G401 (cell line): ENCODE results near the gene BRSK2. TPM values are rescaled to one million over a fixed set of nuclear protein-coding genes. Genes with fewer than 3 reads are reported as not detected.

Experiments used
- DNase-seq: peaks from one replicate; pipeline ENCODE4 v3.0.0-alpha.2; 2015; ENCODE audit warnings: low spot score
- in situ Hi-C: cut with HindIII; loops from 2 replicates; pipeline ENCODE4 v1.10.0; 2016; ENCODE audit warnings: low sequenced_read_pairs, mixed read lengths
- total RNA-seq: library from RNA; depleted of rRNA; stranded (reverse); fragments of >200 nt; shearing (Covaris generic); gene quantifications from 2 replicates; pipeline ENCODE4 v1.2.3, GENCODE V29; 2014

BRSK2 gene
- total RNA-seq, 1 experiment from 2014 or later, result 9.2 TPM

DNA sequence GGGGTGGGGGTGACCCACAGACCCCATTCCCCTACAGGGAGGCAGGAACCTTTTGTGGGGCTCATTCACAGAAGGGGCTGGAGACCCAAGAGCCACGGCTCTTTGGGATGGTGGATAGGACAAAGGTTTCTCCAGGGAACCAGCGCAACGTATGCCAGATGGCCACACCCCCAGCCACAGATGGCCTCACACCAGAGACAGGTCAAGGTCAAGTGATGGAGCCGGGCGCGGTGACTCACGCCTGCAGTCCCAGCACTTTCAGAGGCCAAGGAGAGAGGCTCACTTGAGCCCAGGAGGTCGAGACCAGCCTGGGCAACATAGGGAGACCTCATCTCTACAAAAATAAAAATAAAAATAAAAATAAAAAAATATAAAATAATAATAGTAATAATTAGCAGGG lies 17.1 kb upstream of the BRSK2 start:
- in situ Hi-C loops, result no loop called here
- no peak for DNase-seq

DNA sequence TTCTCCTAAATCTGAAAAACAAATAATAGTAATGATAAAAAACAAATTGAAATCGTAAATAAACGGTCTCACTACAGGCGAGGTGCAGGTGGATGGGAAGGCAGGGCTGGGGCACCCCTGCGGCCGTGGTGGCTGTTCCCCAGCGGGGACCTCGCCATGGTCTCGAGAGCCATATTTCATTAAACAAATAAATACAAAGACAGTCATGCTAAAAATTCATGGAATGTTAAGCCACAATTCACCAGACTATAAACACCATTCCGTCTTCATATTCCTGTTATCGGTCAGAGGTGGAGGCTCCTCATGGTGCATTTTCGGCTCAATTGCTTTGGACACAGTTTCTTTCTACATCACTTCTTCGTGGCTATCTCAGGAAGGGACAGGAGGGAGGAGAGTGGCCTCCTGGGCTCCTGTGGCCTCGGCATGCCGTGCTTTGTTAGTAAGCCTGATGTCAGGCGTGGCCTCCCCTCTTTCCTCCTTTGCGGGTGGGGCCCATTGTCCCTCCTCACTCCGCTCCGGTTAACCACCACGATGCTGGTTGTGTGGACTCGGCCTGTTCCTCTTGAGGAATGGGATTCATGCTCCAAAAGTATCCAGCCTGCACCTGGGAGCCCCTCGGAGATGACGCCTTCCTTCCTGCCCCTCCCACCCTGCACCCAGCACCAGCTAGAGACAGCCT lies 16.1 kb upstream of the BRSK2 start:
- in situ Hi-C loops, result no loop called here
- DNase-seq, result no peak

DNA sequence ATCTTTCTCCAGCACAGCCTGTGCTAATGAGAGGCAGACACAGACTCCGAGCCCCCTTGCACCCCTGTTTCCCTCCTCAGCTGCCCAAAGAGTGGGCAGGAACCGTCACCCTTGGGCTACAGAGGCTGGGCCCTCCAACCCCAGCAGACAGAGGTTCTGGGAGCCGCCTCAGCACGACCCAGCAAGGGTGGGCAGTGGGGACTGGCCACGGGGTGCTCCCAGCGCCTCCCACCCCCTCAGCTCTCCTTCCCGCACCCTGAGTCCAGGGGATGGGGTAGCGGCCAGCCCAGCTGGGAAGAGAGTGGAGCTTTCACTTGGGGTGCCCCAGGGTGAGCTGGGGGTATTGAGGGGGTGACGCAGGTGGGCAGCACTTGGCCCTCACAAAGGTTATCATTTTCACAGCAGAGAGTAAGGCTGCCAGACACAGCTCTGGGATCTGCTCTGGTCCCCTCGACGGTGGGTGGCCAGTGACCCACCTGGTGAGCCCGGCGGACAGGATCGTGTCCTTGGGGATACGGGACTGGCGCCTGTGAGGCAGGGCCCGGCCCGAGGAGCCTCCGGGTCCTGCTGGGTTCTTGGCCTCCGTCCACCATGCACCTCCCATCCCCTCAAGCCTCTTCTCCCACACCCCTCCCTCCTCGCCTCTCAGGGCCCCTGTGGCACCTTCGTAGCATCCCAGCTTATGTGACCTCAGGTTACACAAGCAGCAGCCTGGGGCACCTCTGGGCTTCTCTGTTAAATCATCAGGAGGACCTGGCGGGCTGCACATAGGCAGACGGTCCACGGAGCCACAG lies 14.4 kb upstream of the BRSK2 start:
- in situ Hi-C loops, result no loop called here
- no peak for DNase-seq

DNA sequence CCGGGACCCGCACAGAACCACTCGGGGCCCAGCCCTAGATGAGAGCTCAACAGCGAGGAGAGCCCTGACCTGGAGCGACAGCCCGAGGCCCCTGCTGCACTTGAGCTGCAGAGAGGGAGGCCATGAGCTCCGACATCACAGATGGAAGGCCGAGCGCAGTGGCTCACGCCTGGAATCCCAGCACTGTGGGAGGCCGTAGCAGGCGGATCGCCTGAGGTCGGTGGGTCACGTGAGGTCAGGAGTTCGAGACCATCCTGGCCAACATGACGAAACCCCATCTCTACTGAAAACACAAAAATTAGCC lies 13.8 kb upstream of the BRSK2 start:
- no peak for DNase-seq
- in situ Hi-C loops, result no loop called here

DNA sequence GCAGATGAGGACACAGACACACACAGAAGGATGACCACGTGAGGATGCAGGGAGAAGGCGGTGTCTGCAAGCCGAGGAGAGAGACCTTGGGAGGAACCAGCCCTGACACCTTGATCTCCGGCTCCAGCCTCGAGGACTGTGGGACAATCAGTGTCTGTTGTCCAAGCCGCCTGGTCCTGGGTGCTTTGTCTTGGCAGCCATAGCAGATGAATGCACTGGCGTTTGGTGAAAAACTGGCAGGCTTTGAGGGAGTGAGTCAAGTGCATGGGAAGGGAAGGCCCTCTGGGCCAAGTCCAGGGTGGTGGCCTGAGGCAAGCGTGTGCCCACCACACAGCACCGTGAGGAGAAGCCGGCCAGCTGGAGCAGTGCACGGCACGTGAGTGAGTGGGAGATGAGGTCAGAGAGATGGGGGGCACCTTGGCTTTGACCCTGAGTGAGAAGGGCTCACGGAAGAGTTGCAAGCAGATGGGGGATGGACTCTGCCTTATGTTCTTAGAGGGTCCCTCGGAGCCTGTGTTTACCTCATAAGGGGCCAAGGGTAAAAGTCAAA lies 12.4 kb upstream of the BRSK2 start:
- in situ Hi-C loops, result no loop called here
- no peak for DNase-seq

DNA sequence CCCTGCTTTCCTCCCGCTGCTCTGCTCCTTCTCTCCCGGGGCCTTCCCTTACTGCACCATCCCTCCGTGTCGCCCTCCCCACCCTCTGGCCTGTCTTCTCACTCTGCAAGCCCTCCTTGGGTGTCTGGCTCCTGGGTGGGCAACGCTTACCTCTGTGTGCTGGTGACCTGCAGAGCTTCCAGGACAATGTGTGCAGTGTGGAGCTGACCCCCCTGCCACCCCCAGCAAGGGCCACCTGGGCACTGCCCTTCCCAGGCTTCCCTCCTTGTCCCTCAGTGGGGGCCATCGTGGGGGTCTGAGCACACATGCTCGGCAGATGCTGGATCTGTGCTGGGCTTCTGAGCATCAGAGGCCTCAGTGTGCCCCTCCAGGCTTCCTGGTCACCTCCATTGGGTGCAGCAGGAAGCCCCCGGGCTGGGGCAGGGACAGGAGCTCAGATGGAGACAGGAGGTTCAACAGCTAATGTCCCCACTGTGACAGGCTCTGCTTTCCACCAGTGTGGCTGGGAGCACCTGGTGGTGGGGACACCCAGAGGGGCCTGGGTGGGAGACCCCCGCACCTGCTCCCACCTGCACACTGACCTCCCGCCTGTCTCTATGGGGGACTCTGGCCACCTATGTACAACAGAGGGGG lies 7.8 kb upstream of the BRSK2 start:
- in situ Hi-C loops, result no loop called here
- DNase-seq, result no peak

DNA sequence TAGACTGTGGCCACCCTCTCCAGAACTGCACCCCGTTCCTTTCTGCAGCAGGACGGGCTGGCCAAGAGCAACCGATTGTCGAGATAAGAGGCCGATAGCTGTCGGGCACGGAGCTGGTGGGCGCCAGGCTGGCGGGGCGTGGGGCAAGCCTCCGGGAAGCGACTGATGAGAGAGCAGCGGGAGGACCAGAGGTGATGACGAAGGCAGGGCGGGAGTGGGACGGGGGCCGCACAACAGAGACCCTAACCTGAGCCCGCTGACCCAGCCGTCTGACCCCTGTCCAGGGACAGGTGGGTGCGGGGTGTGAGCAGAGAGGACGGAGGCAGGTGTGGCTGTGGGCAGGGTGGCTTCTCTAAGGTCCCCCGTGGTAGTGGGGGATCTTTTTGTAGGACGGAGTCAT lies 7.3 kb upstream of the BRSK2 start:
- DNase-seq, result no peak
- in situ Hi-C loops, result no loop called here

DNA sequence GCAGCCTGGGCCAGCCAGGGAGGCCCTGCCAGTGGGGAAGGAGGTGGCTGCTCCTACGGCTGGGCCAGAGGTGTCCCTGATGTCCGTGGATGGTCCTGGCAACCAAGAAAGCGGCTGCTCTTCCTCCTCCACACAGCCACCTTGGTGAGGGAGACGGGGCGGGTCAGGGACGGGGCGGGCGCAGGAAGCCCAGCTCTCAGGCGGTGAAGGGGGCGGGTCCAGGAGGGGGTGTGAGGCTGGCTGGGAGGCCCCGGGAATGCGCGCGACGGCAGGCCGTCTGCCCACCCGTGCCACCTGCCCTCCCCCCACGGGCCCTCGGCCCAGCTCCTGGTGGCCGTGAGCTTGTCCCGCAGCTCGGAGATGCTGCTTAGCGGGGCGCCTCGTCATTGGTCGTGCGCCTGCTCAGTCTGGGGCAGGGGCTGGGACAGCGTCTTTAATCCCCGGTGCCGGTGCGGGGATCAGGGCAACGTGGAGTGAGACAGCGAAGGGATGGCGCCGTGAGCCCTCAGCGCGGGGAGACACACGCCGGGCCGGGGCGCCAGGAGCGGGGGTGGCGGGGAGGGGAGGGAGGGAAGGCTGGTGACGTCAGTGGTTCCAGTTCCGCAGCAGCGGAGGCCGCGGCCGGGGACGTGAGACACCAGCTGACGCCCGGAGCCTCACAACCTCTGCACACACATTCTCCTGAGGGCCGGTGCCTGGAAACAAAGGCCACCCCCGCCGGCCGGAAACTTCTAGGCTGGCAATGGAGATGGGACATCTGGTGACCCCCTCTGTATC lies 6.7 kb upstream of the BRSK2 start:
- peak; percentile 65 for DNase-seq
- in situ Hi-C loops, result no loop called here

DNA sequence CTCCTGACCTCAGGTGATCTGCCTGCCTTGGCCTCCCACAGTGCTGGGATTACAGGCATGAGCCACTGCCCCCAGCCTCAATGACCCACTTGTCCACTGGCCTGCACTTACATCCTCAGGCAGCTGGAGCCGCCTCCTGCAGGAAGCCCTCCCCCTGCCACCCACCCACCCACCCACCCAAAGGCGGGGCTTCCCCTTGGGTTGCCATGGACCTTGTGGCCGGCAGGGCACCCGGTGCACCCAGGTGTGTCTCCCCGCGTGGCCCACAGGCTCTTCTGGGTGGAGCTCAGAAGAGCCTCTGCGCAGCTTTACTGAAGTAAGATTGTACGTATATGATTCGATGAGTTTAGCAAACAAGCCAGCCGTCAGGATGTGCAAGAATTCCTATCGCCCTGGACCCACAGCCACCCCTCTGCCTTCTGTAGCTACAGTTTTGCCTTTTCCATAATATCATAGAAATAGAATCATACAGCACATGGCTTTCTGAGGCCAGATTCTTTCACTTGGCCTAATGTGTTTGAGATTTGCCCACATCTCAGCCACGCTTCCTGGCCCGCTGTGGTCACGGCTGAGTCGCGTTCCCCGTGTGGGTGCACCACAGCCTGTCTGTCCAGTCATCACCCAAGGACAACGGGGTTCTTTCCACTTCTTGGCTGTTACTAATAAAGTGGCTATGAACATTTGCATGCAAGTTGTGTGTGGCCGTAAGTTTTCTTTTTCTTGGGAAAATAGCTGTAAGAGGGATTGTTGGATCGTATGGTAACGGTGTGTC lies 5.3 kb upstream of the BRSK2 start:
- DNase-seq, result no peak
- in situ Hi-C loops, result no loop called here

DNA sequence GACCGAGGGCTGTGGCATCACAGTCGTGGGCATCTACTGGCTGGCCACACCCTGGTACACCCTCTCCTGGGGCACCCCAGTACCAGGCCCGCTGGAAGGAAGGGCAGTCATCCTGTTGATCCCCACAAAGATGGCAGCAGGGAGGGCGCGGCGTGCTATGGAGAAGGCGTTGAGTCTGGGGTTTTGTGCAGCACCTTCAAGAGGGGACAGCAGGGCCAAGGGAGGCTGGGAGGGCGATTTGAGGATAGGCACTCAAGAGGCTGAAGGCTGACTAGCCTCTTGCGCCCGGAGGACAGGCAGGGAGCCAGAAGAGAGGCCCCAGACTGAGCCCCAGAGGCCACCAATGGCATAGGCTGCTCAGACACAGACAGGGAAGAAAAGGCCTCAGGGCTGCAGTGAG lies 2.2 kb upstream of the BRSK2 start:
- in situ Hi-C loops, result no loop called here
- no peak for DNase-seq

DNA sequence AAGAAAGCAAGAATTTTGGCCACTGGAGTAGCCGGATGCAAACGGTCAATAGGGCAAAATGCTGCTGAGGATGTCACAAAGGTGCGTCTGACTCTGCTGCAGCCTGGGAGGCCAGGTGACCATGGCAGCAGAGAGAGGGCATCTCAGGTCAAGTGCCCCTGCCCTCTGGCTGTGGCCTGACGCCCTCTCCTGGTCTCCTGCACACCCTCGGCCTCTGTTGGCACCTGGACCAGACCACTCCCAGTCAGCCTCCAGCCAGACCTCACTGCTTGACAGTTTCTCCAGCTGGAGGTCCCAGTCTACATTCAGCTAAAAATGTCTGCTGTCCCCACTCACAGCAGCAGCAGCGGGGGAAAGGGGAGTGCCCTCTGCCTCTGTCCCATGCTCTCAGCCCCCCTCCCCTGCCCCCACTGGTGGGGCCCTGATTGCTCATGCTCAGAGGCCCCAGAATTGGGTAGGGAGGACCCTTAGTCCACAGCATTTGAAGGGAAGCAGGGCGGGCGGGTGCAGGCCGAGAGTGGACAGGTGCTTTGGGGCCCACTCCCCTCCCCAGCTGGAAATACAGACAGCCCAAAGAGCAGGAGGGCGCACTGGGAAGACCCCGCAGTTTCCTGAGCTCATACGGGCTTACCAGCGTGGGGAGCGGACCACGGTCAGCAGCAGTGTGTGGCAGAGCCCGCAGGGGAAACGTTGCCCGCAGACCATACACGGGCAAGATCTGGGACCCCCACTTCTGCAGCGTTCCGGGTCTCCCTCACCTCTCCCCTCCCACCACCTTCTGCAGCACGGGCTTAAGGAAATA lies 1.6 kb upstream of the BRSK2 start:
- in situ Hi-C loops, result no loop called here
- no peak for DNase-seq

DNA sequence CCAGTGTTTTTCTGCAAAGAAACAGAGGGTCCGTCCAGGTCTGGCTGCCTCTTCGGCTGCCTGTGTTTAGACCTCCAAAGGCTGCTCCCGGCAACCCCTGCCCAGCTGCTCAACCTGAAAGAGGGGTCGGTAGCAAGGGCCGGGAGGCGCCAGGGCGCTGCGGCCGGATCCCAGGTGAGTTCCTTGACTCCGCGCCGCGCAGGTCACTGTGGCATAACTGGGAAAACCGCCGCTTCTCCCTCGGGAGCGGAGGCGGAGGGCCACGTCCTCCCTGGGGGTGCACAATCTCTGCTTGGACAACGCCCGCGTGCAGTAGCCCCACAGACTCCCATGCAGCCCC lies 1.0 kb upstream of the BRSK2 start:
- no peak for DNase-seq
- in situ Hi-C loops, result no loop called here

DNA sequence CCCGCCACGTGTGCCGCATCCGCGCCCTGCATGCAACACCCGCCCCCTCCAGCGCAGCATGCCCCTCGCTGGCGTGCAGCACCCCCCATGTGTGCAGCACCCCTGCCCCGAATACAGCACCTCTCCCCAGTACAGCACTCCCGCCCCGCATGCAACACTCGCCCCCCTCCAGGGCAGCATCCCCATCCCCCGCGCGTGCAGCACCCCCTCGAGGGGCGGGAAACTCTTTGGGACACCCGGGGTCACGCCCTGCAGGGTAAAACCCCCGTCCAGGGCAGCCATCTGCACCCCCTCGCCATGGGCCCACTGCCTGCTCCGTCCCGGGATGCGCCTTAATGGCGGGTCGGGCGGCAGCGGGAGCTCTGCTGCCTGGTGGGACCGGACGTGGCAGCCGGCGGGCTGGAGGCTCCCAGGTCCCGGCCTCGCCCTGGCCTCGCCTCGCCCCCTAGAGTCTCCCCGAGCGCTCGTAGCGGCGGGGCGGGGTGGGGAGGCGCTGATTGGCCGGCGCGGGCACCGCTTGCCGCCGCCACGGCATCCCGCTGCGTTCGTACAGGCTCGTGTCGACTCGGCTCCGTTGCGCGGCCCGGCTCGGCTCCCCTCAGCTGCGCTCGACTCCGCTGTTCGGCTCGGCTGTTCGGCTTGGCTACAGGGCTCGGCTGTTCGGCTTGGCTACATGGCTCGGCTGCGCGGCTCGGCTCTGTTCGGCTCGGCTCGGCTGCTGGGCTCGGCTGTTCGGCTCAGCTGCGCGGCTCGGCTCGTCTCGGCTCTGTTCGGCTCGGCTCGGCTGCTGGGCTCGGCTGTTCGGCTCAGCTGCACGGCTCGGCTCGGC lies 417 bp upstream of the BRSK2 start:
- in situ Hi-C loops, result no loop called here
- DNase-seq, result peak; percentile 96

DNA sequence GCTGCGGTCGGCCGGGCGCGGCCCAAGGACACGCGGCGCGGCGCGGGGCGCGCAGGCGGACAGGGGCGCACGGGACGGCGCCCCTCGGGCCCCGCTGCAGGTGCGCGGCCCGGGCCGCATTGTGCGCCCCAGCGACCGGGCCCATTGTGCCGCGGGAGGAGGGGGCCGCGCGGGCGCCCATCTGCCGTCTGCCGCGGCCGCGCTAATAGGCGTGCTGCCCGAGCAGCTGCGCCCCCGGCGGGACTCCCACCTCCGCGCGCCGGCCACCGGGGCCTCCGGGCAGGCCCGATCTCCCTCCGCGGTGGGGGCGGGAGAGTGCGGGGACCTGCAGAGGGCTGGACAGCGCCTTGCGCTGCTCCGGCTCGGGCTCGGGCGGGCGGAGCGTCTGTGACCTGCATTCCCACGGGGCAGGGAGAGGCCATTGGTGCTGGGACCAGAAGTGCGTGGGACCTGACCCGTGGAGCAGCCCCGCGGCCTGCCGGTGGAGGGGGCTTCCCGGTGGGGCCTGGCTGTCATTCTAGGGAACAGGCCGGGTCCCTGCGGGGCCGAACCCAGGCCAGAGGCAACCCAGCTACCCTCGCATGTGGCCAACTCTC lies 933 bp downstream of the BRSK2 start:
- in situ Hi-C loops, result no loop called here
- DNase-seq, result no peak

DNA sequence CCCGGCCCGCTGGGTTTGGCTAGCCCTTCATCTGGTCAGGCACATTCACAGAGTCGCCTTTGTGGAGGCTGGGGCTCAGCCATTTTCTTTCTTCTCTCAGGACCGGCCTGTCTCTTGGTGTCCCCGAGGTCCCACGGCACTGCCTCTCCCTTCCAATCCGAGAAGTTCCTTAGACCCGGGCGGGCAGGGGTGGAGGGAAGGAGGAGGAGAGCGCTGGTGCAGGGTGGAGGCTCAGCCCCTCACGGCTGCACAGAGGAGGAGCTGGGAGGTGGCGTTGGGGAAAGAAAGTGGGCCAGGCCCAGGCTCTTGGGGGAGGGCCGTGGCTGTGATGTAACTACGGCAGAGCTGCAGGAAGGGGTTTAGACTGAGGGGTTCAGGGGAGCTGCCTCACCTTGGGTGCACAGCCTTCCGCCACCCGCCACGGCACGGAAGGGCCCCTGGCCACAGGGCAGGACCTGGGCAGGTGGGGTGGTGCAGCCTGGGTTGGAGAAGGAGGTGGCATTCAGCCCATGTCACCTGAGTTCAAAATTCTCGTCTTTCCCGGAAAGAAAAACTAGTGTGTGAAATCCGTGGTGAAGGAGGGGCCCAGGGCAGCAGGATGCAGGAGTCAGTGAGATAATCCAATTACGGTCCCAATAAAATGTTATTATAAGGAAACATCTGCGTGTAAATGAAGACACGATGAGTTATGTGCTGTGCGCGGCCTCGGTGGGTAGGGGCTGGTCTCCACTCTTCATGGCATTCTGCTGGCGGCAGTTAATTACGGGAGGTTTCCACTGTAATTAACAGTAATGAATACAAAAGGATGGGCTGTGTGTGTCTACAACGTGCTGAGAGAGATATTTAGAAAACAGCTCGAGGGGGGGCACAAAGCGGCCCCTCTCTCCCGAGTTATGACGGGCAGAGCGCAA lies 1.7 kb downstream of the BRSK2 start:
- DNase-seq, result no peak
- in situ Hi-C loops, result no loop called here

DNA sequence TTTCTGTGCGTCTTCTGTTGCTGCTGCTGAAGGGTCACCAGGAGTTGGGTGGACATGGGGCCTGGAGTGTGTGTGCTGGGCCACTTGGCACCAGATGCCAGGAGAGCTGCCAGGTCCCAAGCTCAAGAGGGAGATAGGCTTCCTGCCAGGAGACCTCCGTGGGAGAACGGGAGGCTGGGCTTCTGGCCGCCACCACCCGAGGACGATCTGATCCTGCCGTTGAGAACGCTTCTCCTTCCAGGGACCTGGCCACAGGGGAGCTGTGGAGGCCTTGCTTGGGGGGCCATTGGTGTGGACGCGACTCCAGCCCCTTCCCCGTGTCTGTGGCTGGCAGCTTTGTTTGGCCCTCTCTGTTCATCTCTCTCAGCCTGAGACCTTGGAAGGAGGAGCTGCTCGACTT lies 2.4 kb downstream of the BRSK2 start:
- in situ Hi-C loops, result no loop called here
- no peak for DNase-seq
